K562 (cell line): ENCODE results near the gene HSF5. TPM values are rescaled to one million over a fixed set of nuclear protein-coding genes. Genes with fewer than 3 reads are reported as not detected.

Source experiments
- CAMTA2 ChIP-seq: fragments of 250-450 bp; sonication (Bioruptor Pico); conservative IDR thresholded peaks from 2 replicates; pipeline ENCODE4 v1.5.1; 2022
- CEBPG ChIP-seq, 3 experiments: fragments of 200-800 bp in 1 of 3; sonication (Bioruptor generic) in 1 of 3; sonication (generic) in 1 of 3; formaldehyde crosslinking in 1 of 3; IDR thresholded peaks in 2 of 3; conservative IDR thresholded peaks in 1 of 3; 2 replicates each; pipeline versions ENCODE4 v1.6.1 to v1.8.0; 2016 to 2022; ENCODE audit warnings: missing compliant biosample characterization in 2 of 3, missing genetic modification characterization in 2 of 3, mild to moderate bottlenecking in 1 of 3, missing genetic modification reagents in 1 of 3
- ESRRB ChIP-seq: fragments of 250-450 bp; sonication (Bioruptor Pico); IDR thresholded peaks from 2 replicates; pipeline ENCODE4 v1.5.0; 2020; ENCODE audit warnings: mild to moderate bottlenecking, moderate library complexity, borderline replicate concordance
- GABPB1 ChIP-seq: sonication (generic); formaldehyde crosslinking; IDR thresholded peaks from 2 replicates; pipeline ENCODE4 v1.8.0; 2022; ENCODE audit warnings: mild to moderate bottlenecking, missing genetic modification reagents
- MEIS2 ChIP-seq: fragments of 450-650 bp; IDR thresholded peaks from 2 replicates; pipeline ENCODE4 v1.6.1; 2014; ENCODE audit warnings: mild to moderate bottlenecking; ENCODE audit not compliant: partially characterized antibody
- NBN ChIP-seq: fragments of 450-650 bp; IDR thresholded peaks from 2 replicates; pipeline ENCODE4 v1.6.1; 2016; ENCODE audit warnings: low read depth, mild to moderate bottlenecking
- POLR3G ChIP-seq: IDR thresholded peaks from 2 replicates; pipeline ENCODE4 v1.6.1; 2011; ENCODE audit not compliant: insufficient read length, insufficient replicate concordance; ENCODE audit errors: extremely low read depth
- PTTG1 ChIP-seq: fragments of 450-650 bp; IDR thresholded peaks from 2 replicates; pipeline ENCODE4 v1.6.1; 2016; ENCODE audit warnings: low read depth, mild to moderate bottlenecking, missing genetic modification characterization, missing compliant biosample characterization
- SRSF3 ChIP-seq: fragments of 200-400 bp; formaldehyde crosslinking; IDR thresholded peaks from 2 replicates; pipeline ENCODE4 v1.6.1; 2016; ENCODE audit warnings: mild to moderate bottlenecking, low read length, moderate library complexity; ENCODE audit not compliant: insufficient read depth
- SRSF9 ChIP-seq: fragments of 200-400 bp; formaldehyde crosslinking; IDR thresholded peaks from 2 replicates; pipeline ENCODE4 v1.6.1; 2017; ENCODE audit warnings: low read depth, low read length, borderline replicate concordance
- TCFL5 ChIP-seq: fragments of 250-450 bp; sonication (Bioruptor Pico); conservative IDR thresholded peaks from 2 replicates; pipeline ENCODE4 v1.6.1; 2021; ENCODE audit warnings: mild to moderate bottlenecking, moderate library complexity, matching md5 sums
- XRCC5 ChIP-seq: fragments of 200-400 bp; formaldehyde crosslinking; IDR thresholded peaks from 2 replicates; pipeline ENCODE4 v1.6.1; 2017; ENCODE audit warnings: low read depth, mild to moderate bottlenecking, low read length
- YBX1 ChIP-seq: fragments of 450-650 bp; IDR thresholded peaks from 2 replicates; pipeline ENCODE4 v1.7.1; 2016; ENCODE audit warnings: mild to moderate bottlenecking
- ZNF134 ChIP-seq: fragments of 250-450 bp; sonication (Bioruptor Pico); conservative IDR thresholded peaks from 2 replicates; pipeline ENCODE4 v1.4.0; 2020
- ZNF316 ChIP-seq: fragments of 450-650 bp; IDR thresholded peaks from 2 replicates; pipeline ENCODE4 v1.6.1; 2016
- ZNF584 ChIP-seq: fragments of 200-800 bp; sonication (Bioruptor generic); IDR thresholded peaks from 2 replicates; pipeline ENCODE4 v1.6.1; 2016; ENCODE audit warnings: low read depth, mild to moderate bottlenecking, missing genetic modification characterization, missing compliant biosample characterization
- ZNF668 ChIP-seq: fragments of 250-450 bp; sonication (Bioruptor Pico); IDR thresholded peaks from 2 replicates; pipeline ENCODE4 v1.8.0; 2022; ENCODE audit warnings: mild to moderate bottlenecking, inconsistent platforms
- ZNF780A ChIP-seq: fragments of 250-450 bp; sonication (Bioruptor Pico); IDR thresholded peaks from 2 replicates; pipeline ENCODE4 v1.5.0; 2021; ENCODE audit warnings: mild to moderate bottlenecking
- polyA plus RNA-seq, 8 experiments: library from polyadenylated mRNA; depleted of rRNA in 4 of 8; stranded (reverse) in 5 of 8; unstranded in 3 of 8; fragments of >200 nt; fragmentation: Nextera tagmentation in 2 of 8; fragmentation: Illumina TruSeq in 1 of 8; extraction: Ambion mirVana in 2 of 8; extraction: Trizol in 1 of 8; gene quantifications; 2 replicates each; pipeline versions ENCODE4 v1.2.1 to v1.2.3, GENCODE V29; 2011 to 2014; ENCODE audit warnings: inconsistent platforms in 1 of 8, missing spikeins in 1 of 8
- total RNA-seq, 7 experiments: library from RNA; depleted of rRNA in 6 of 7; stranded (reverse); fragments of >200 nt in 6 of 7; fragmentation: Illumina TruSeq in 2 of 7; extraction: Trizol in 2 of 7; gene quantifications; 2 replicates each; pipeline versions ENCODE4 v1.2.1 to v1.2.3, GENCODE V29; 2011 to 2021; ENCODE audit warnings: low replicate concordance in 1 of 7
- TF ChIP-seq, protein P1 (sequence below): fragments of 200-600 bp; sonication (generic); IDR thresholded peaks from one replicate; pipeline ENCODE4 v1.6.1; 2012; ENCODE audit warnings: mild to moderate bottlenecking, low read depth, low read length, inconsistent platforms

HSF5 gene
- total and polyA plus RNA-seq, 9 of the 15 experiments (the other 6 are each of a cell fraction or from before 2014, with no cell fraction given) = 0.04 TPM; not detected in 8

DNA sequence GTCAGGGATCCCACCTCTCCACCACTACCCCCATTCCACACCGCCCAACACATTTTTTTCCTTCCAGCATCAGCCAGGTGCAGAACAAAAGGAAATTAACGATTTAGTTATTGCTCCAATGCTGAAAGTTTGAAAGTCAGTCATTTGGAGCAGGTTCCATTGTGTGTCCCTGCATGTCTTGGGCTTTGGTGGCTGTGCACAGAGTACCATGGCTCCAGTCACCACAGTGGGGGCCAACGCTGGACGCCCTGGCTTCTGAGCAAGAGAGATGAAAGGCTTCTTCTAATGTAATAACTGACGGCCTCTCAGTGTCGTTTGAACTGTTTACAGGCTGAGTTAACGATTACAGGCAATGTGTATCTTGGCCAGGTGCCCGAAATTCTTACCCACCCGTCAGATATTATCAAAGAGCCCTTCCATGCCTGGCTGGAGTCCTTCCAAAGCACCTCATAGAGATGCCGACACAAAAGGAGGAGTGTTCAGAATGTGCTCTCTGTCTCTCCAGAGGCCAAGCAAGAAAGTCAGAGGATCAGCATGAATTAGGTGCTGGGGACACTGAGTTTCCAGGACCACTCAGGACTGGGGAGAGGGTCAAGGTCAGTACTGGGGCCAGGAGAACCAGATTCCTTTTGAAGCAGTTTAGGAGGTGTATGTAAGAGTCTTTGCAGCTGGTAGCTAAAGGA, 96.8 kb downstream of the HSF5 start (continued):
- TF ChIP-seq, protein P1, sequence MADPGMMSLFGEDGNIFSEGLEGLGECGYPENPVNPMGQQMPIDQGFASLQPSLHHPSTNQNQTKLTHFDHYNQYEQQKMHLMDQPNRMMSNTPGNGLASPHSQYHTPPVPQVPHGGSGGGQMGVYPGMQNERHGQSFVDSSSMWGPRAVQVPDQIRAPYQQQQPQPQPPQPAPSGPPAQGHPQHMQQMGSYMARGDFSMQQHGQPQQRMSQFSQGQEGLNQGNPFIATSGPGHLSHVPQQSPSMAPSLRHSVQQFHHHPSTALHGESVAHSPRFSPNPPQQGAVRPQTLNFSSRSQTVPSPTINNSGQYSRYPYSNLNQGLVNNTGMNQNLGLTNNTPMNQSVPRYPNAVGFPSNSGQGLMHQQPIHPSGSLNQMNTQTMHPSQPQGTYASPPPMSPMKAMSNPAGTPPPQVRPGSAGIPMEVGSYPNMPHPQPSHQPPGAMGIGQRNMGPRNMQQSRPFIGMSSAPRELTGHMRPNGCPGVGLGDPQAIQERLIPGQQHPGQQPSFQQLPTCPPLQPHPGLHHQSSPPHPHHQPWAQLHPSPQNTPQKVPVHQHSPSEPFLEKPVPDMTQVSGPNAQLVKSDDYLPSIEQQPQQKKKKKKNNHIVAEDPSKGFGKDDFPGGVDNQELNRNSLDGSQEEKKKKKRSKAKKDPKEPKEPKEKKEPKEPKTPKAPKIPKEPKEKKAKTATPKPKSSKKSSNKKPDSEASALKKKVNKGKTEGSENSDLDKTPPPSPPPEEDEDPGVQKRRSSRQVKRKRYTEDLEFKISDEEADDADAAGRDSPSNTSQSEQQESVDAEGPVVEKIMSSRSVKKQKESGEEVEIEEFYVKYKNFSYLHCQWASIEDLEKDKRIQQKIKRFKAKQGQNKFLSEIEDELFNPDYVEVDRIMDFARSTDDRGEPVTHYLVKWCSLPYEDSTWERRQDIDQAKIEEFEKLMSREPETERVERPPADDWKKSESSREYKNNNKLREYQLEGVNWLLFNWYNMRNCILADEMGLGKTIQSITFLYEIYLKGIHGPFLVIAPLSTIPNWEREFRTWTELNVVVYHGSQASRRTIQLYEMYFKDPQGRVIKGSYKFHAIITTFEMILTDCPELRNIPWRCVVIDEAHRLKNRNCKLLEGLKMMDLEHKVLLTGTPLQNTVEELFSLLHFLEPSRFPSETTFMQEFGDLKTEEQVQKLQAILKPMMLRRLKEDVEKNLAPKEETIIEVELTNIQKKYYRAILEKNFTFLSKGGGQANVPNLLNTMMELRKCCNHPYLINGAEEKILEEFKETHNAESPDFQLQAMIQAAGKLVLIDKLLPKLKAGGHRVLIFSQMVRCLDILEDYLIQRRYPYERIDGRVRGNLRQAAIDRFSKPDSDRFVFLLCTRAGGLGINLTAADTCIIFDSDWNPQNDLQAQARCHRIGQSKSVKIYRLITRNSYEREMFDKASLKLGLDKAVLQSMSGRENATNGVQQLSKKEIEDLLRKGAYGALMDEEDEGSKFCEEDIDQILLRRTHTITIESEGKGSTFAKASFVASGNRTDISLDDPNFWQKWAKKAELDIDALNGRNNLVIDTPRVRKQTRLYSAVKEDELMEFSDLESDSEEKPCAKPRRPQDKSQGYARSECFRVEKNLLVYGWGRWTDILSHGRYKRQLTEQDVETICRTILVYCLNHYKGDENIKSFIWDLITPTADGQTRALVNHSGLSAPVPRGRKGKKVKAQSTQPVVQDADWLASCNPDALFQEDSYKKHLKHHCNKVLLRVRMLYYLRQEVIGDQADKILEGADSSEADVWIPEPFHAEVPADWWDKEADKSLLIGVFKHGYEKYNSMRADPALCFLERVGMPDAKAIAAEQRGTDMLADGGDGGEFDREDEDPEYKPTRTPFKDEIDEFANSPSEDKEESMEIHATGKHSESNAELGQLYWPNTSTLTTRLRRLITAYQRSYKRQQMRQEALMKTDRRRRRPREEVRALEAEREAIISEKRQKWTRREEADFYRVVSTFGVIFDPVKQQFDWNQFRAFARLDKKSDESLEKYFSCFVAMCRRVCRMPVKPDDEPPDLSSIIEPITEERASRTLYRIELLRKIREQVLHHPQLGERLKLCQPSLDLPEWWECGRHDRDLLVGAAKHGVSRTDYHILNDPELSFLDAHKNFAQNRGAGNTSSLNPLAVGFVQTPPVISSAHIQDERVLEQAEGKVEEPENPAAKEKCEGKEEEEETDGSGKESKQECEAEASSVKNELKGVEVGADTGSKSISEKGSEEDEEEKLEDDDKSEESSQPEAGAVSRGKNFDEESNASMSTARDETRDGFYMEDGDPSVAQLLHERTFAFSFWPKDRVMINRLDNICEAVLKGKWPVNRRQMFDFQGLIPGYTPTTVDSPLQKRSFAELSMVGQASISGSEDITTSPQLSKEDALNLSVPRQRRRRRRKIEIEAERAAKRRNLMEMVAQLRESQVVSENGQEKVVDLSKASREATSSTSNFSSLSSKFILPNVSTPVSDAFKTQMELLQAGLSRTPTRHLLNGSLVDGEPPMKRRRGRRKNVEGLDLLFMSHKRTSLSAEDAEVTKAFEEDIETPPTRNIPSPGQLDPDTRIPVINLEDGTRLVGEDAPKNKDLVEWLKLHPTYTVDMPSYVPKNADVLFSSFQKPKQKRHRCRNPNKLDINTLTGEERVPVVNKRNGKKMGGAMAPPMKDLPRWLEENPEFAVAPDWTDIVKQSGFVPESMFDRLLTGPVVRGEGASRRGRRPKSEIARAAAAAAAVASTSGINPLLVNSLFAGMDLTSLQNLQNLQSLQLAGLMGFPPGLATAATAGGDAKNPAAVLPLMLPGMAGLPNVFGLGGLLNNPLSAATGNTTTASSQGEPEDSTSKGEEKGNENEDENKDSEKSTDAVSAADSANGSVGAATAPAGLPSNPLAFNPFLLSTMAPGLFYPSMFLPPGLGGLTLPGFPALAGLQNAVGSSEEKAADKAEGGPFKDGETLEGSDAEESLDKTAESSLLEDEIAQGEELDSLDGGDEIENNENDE = no peak
- TF ChIP-seq CEBPG (CRISPR knock-in tag; IDR thresholded peaks at IDR 0.05) (no peak), CEBPG (tag; conservative IDR thresholded peaks at IDR 0.05 in 1 of 2, IDR thresholded peaks at IDR 0.05 in 1 of 2) (no peak; a peak in 1 of 4 replicates), CAMTA2 (CRISPR knock-in tag) (no peak), SRSF3 (no peak), TCFL5 (CRISPR knock-in tag) (no peak), GABPB1 (CRISPR knock-in tag) (no peak), ZNF584 (CRISPR knock-in tag) (no peak), NBN (peak; percentile 67; the same call in 1 of the 2 replicates), ZNF780A (CRISPR knock-in tag) (no peak), ZNF668 (CRISPR knock-in tag) (no peak), SRSF9 (no peak), XRCC5 (no peak), POLR3G (no peak), PTTG1 (tag) (no peak), ZNF316 (no peak), MEIS2 (peak; percentile 71), ESRRB (CRISPR knock-in tag) (no peak), ZNF134 (CRISPR knock-in tag) (no peak), YBX1 (no peak)
